Ascending aorta (tissue), 2 donors: ENCODE results near the gene PLEKHN1. TPM values are rescaled to one million over a fixed set of nuclear protein-coding genes. Genes with fewer than 3 reads are reported as not detected.

Source experiments
- DNase-seq, 2 donors: peaks; one replicate each; pipeline ENCODE4 v3.0.0-alpha.2; 2019; ENCODE audit warnings: low spot score in 2 of 2
- H3K27ac ChIP-seq, 2 donors: fragments of 200-600 bp; sonication (generic); one replicate each; pipeline ENCODE4 v1.5.1; 2016 to 2017; ENCODE audit warnings: mild to moderate bottlenecking in 1 of 2
- H3K27me3 ChIP-seq: fragments of 200-600 bp; sonication (generic); one replicate; pipeline ENCODE4 v1.5.1; 2017
- H3K36me3 ChIP-seq, 2 donors: fragments of 200-600 bp; sonication (generic); one replicate each; pipeline ENCODE4 v1.5.1; 2016
- H3K4me1 ChIP-seq, 2 donors: fragments of 200-600 bp; sonication (generic); one replicate each; pipeline ENCODE4 v1.5.1; 2016 to 2017; ENCODE audit warnings: mild to moderate bottlenecking in 1 of 2
- H3K4me3 ChIP-seq, 2 donors: fragments of 200-600 bp; sonication (generic); one replicate each; pipeline ENCODE4 v1.5.1; 2016 to 2017; ENCODE audit warnings: mild to moderate bottlenecking in 1 of 2
- H3K9me3 ChIP-seq, 2 donors: fragments of 200-600 bp; sonication (generic); one replicate each; pipeline ENCODE4 v1.5.1; 2016
- intact Hi-C: fragments of 100-400 bp; cut with DNase I; formaldehyde crosslinking; loops from one replicate; pipeline ENCODE4 v1.15.1; 2023
- total RNA-seq: library from RNA; depleted of rRNA; stranded (reverse); fragments of >200 nt; gene quantifications from one replicate; pipeline ENCODE4 v1.1.0, GENCODE V29; 2016
- TF ChIP-seq, protein P1 (sequence below), 3 experiments: fragments of 200-600 bp in 2 of 3; fragments of 450-650 bp in 1 of 3; sonication (generic) in 2 of 3; IDR thresholded peaks; one replicate each; pipeline ENCODE4 v1.5.1; 2016 to 2019; ENCODE audit warnings: antibody characterized with exemption in 3 of 3, mild to moderate bottlenecking in 1 of 3, moderate library complexity in 1 of 3

PLEKHN1 gene
- total RNA-seq, 1 donor from 2014 or later, result not detected

DNA sequence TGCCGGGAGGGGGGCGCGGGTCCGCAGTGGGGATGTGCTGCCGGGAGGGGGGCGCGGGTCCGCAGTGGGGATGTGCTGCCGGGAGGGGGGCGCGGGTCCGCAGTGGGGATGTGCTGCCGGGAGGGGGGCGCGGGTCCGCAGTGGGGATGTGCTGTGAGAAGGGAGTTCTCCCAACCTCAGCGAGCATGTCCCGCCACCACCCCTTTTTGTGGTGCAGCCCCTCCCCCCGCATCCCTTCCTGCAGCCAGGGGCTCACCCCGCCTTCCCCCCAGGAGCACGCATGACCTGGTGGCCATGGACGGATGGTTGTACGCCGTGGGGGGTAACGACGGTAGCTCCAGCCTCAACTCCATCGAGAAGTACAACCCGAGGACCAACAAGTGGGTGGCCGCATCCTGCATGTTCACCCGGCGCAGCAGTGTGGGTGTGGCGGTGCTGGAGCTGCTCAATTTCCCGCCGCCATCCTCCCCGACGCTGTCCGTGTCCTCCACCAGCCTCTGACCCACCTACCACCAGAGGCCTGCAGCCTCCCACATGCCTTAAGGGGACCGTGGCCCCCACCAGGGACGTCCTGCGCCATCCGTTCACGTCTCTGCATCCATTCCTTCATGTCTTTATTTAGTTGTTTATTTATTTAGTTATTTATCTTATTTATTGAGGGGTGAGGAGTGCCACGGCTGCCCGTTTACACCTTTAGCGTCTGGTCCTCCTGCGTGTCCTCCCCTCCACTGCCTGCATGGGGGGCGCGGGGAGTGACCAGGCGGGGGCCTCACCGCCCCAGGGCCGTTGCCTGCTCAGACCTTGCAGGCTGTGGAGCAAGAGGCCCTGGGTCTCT, 1.4 kb upstream of the PLEKHN1 start:
- no peak overlapping the region for H3K4me3 ChIP-seq
- no peaks in the 10 kb centered on the region for H3K27me3 ChIP-seq
- DNase-seq, result no peak
- peaks cover 4 to 11% of the 10 kb centered on the region in 2 donors for H3K36me3 ChIP-seq
- intact Hi-C loops, result no loop called here
- H3K4me1 ChIP-seq, result peaks cover 8 to 11% of the 10 kb centered on the region in 2 donors
- TF ChIP-seq, protein P1, sequence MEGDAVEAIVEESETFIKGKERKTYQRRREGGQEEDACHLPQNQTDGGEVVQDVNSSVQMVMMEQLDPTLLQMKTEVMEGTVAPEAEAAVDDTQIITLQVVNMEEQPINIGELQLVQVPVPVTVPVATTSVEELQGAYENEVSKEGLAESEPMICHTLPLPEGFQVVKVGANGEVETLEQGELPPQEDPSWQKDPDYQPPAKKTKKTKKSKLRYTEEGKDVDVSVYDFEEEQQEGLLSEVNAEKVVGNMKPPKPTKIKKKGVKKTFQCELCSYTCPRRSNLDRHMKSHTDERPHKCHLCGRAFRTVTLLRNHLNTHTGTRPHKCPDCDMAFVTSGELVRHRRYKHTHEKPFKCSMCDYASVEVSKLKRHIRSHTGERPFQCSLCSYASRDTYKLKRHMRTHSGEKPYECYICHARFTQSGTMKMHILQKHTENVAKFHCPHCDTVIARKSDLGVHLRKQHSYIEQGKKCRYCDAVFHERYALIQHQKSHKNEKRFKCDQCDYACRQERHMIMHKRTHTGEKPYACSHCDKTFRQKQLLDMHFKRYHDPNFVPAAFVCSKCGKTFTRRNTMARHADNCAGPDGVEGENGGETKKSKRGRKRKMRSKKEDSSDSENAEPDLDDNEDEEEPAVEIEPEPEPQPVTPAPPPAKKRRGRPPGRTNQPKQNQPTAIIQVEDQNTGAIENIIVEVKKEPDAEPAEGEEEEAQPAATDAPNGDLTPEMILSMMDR (IDR thresholded peaks at IDR 0.05), result no peak
- H3K27ac ChIP-seq, result no peak overlapping the region
- no peaks in the 10 kb centered on the region for H3K9me3 ChIP-seq

DNA sequence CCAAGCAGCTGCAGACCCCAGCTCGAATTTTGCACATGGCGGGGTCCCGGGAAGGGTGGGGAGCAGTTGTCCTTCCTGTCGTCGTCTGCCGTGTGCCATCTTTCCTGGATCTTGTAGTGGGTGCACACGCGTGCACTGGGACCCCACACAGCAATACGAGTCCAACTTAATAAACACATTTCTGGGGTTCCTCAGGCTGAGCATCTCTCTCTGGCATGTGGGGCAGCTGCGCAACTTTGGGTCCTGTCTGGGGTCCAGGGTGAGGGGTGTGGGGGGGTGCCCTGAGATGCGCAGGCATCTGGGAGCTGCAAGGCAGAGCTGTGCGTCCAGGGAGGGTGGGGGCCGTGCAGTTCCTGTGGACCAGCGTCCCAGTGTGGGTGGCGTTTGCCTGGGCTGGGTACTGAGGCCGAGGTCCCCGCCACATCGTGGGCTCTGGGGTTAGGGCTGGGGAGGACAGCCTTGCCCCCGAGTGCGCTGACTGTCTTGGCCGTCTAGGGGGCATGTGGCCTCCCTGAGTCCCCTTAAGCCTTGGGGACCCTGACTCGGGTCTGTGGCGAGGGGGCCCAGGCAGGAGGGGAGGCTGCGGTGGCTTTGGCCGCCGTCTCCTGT, 652 bp upstream of the PLEKHN1 start:
- H3K4me1 ChIP-seq, result peaks cover 8 to 9% of the 10 kb centered on the region in 2 donors
- peak overlapping the region in 1 of 2 donors; percentile 77 for H3K4me3 ChIP-seq
- H3K36me3 ChIP-seq, result peaks cover 4 to 11% of the 10 kb centered on the region in 2 donors
- TF ChIP-seq, protein P1 (IDR thresholded peaks at IDR 0.05), result no peak
- H3K9me3 ChIP-seq, result no peaks in the 10 kb centered on the region
- intact Hi-C loops, result no loop called here
- DNase-seq, result no peak
- peaks cover 1% of the 10 kb centered on the region for H3K27me3 ChIP-seq
- no peak overlapping the region for H3K27ac ChIP-seq

DNA sequence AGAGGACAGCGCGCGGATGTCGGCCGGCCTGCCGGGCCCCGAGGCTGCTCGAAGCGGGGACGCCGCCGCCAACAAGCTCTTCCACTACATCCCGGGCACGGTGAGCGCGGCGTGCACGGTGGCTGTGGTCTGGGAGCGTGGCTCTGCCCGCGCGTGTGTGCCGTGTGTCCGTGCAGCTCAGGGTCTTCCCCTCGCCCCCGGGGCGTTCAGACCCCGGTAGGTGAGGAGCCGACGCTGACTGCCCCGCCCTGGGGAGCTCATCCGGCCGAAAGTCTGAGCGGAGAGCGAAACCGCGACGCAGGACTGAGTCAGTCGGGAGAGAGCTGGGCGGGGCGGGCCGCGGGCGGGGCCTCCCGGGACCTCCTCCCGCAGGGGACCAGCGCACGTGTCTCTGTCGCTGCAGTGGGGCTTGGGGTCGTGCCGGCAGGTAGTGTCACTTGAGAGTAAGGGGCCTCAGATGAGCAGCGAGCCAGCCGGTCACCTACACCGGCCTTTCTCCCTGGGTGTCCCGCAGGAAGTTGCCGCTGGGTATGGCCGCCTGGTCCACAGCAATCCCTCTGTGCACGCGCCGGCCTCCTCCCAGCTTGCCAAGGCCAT, 520 bp downstream of the PLEKHN1 start:
- DNase-seq, result peak; percentile 25 to 79
- peaks cover 4 to 11% of the 10 kb centered on the region in 2 donors for H3K36me3 ChIP-seq
- H3K4me3 ChIP-seq, result peak overlapping the region; percentile 62 to 77
- H3K4me1 ChIP-seq, result peaks cover 4 to 8% of the 10 kb centered on the region in 2 donors
- H3K27ac ChIP-seq, result peak overlapping the region in 1 of 2 donors; percentile 67
- intact Hi-C loops, result no loop called here
- peaks cover 13% of the 10 kb centered on the region for H3K27me3 ChIP-seq
- TF ChIP-seq, protein P1 (IDR thresholded peaks at IDR 0.05), result no peak
- no peaks in the 10 kb centered on the region for H3K9me3 ChIP-seq

DNA sequence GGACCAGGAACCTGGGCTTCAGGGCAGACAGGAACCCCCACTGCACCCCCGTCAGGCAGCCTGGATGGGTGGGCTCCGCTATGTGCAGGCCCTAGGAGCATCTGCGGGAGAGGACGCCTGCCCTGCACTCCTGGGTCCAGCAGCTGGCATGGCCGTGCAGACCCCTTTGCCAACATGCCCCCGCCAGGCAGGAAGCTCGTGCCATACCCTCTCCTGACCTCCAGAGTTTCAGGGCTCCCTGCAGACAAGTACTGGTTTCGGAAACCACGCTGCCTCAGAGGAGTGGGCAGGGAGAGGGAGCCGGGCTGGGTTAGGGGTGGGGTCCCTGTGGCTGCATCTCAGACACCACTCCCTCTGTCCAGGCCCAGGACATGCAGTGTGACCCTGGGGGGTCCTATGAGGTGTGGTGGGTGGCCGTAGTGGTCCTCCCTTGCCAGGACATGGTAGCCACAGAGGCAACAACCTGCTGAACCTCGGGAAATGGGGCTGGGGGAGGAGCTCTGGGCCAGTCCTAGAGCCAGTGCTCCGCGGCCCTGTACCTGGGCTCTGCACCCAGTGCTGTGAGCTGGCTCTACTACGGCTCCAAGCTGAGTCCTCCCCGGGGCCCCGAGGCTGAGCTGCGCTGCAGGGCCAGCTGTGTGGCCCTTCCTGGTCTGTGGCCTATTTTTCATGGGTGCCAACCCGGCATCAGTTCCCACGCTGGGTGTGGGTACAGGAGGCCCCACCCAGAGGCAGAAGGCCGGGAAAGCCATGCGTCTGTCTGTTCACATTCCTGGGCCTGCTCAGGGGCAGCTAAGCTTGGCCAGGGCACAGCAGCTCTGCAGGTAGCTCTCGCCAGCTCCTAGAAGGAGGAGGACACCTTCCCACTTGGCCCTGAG, 1.4 kb downstream of the PLEKHN1 start:
- H3K27me3 ChIP-seq, result peaks cover 14% of the 10 kb centered on the region
- peak overlapping the region; percentile 62 to 77 for H3K4me3 ChIP-seq
- H3K9me3 ChIP-seq, result no peaks in the 10 kb centered on the region
- peaks cover 4 to 8% of the 10 kb centered on the region in 2 donors for H3K4me1 ChIP-seq
- no peak overlapping the region for H3K27ac ChIP-seq
- peaks cover 3 to 5% of the 10 kb centered on the region in 2 donors for H3K36me3 ChIP-seq
- TF ChIP-seq, protein P1 (IDR thresholded peaks at IDR 0.05), result no peak
- DNase-seq, result no peak
- intact Hi-C loops, result no loop called here

DNA sequence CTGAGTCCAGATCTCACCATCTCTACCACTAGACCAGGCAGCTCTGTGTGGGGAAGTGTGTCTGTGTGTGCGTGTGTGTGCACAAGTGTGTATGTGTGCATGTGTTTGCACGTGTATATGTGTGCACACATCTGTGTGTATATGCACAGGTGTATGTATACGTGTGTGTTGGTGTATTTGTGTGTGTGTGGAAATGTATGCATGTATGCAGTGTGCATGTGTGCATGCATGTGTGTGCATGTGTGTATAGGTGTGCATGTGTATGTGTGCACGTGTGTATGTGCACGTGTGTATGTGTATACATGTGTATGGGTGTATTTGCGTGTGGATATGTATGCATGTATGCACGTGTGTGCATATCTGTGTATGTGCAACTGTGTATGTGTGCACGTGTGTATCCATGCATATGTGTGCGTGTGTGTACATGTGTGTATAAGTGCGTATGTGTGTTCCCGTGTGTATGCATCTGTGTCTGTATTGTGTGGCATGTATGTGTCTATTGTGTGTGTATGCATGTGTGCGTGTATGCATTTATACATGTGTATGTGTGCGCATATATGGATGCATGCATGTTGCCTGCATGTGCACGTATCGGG, 3.1 kb downstream of the PLEKHN1 start:
- no peaks in the 10 kb centered on the region for H3K9me3 ChIP-seq
- H3K4me3 ChIP-seq, result no peak overlapping the region
- H3K4me1 ChIP-seq, result peaks cover 4 to 8% of the 10 kb centered on the region in 2 donors
- H3K27ac ChIP-seq, result no peak overlapping the region
- H3K36me3 ChIP-seq, result no peaks in the 10 kb centered on the region
- TF ChIP-seq, protein P1 (IDR thresholded peaks at IDR 0.05), result no peak
- peaks cover 23% of the 10 kb centered on the region for H3K27me3 ChIP-seq
- no peak for DNase-seq
- intact Hi-C loops, result no loop called here
